ENCODE measurements around the gene EEF2.
"Not testable (repeated sequence)": the region's sequence is repeated elsewhere in the genome, so short reads cannot be mapped to it uniquely, and the experiment has no call there.

Gene EEF2

GRCh38 chr19:3944018-3944721, 41.1 kb downstream of the EEF2 start:
- no peak for DNase-seq (ENCODE audit: low read depth in 2 of 2)

- no peak for DNase-seq (ENCODE audit: low read depth in 2 of 2)
Measured at GRCh38 chr19:3942790-3943409, 42.4 kb downstream of the EEF2 start.

GRCh38 chr19:3938300-3938950, 46.8 kb downstream of the EEF2 start:
- not testable (repeated sequence) for DNase-seq (ENCODE audit: low read depth in 2 of 2)

- DNase-seq (ENCODE audit: low read depth in 2 of 2), result no peak
Measured at GRCh38 chr19:3936506-3937442, 48.5 kb downstream of the EEF2 start.

GRCh38 chr19:3932931-3933810, 52.1 kb downstream of the EEF2 start, which contains the start of gene NMRK2:
Gene NMRK2 (plus strand): TSS chr19:3933069. CDS start chr19:3933672, 603 bp downstream.
- no peak for DNase-seq (ENCODE audit: low read depth in 2 of 2)

GRCh38 chr19:3931041-3931440, 54.2 kb downstream of the EEF2 start:
- no peak for DNase-seq (ENCODE audit: low read depth in 2 of 2)
